Panc1 (cell line): ENCODE measurements around the gene SLC18B1. TPM values are rescaled to one million over a fixed set of nuclear protein-coding genes. Genes with fewer than 3 reads are reported as not detected.

Experiments used
- ATAC-seq: fragments of 200-7000 bp; cut with Tn5 transposase; 2 replicates; pipeline ENCODE4 v1.9.1; 2020; ENCODE audit warnings: mild to moderate bottlenecking, moderate library complexity
- BruUV-seq: library from RNA; stranded (reverse); fragments of 400-500 nt; replicated peaks from 2 replicates; lab custom pipeline; 2021; lab: Mats Ljungman, UMichigan
- CTCF ChIA-PET: fragments of 300-600 bp; sonication (Branson Sonifier 250); formaldehyde crosslinking; loops from one replicate; lab custom pipeline; 2022; ENCODE audit warnings: antibody characterized with exemption; lab: Charles Lee
- POLR2A ChIA-PET: fragments of 300-600 bp; sonication (Branson Sonifier 250); formaldehyde crosslinking; loops from one replicate; lab custom pipeline; 2022; ENCODE audit warnings: antibody characterized with exemption; lab: Charles Lee
- DNase-seq: peaks from one replicate; pipeline ENCODE4 v3.0.0-alpha.2; 2010; ENCODE audit warnings: low read depth, low spot score
- H3K27ac ChIP-seq: 2 replicates; pipeline ENCODE4 v1.5.1; 2011; ENCODE audit warnings: mild to moderate bottlenecking, low read length, inconsistent platforms
- H3K27me3 ChIP-seq: fragments of 200-500 bp; sonication (Bioruptor generic); 2 replicates; pipeline ENCODE4 v1.6.0; 2014; ENCODE audit warnings: low read length, inconsistent platforms; ENCODE audit not compliant: control insufficient read depth, insufficient read depth
- H3K36me3 ChIP-seq: fragments of 200-500 bp; sonication (Bioruptor generic); 2 replicates; pipeline ENCODE4 v1.5.1; 2014; ENCODE audit warnings: inconsistent platforms, mild to moderate bottlenecking, low read length, moderate library complexity; ENCODE audit not compliant: control insufficient read depth, insufficient read depth
- H3K4me1 ChIP-seq: 2 replicates; pipeline ENCODE4 v1.5.1; 2011; ENCODE audit warnings: inconsistent platforms, mild to moderate bottlenecking, low read length, moderate library complexity; ENCODE audit not compliant: control insufficient read depth, insufficient read depth
- H3K4me3 ChIP-seq, 2 experiments: 2 replicates each; pipeline ENCODE4 v1.5.1; 2011 to 2012; ENCODE audit warnings: low read depth in 2 of 2, low read length in 2 of 2, mild to moderate bottlenecking in 2 of 2, inconsistent platforms in 1 of 2, moderate library complexity in 1 of 2
- H3K9me3 ChIP-seq: fragments of 200-500 bp; sonication (Bioruptor generic); 2 replicates; pipeline ENCODE4 v1.5.1; 2014; ENCODE audit warnings: low read depth, mild to moderate bottlenecking, inconsistent platforms, low read length, moderate library complexity; ENCODE audit not compliant: control insufficient read depth, insufficient read depth
- CTCF ChIP-seq: fragments of 450-650 bp; IDR thresholded peaks from 2 replicates; pipeline ENCODE4 v1.5.1; 2017; ENCODE audit warnings: mild to moderate bottlenecking
- POLR2AphosphoS5 ChIP-seq: IDR thresholded peaks from 2 replicates; pipeline ENCODE4 v1.6.1; 2012; ENCODE audit warnings: mild to moderate bottlenecking, low read depth, low read length, moderate library complexity
- REST ChIP-seq, 2 experiments: IDR thresholded peaks; 2 replicates each; pipeline ENCODE4 v1.6.1; 2011 to 2012; ENCODE audit warnings: low read depth in 2 of 2, control low read depth in 1 of 2, low read length in 1 of 2, mild to moderate bottlenecking in 1 of 2, moderate library complexity in 1 of 2; ENCODE audit not compliant: insufficient read depth in 1 of 2
- SIN3A ChIP-seq: IDR thresholded peaks from 2 replicates; pipeline ENCODE4 v1.6.1; 2012; ENCODE audit warnings: low read depth, mild to moderate bottlenecking, low read length, moderate library complexity, borderline replicate concordance; ENCODE audit not compliant: insufficient read depth
- TCF7L2 ChIP-seq: IDR thresholded peaks from 2 replicates; pipeline ENCODE4 v1.6.1; 2011; ENCODE audit warnings: mild to moderate bottlenecking, low read depth, low read length, inconsistent platforms
- in situ Hi-C: cut with HindIII; loops from 2 replicates; pipeline ENCODE4 v1.10.0; 2016; ENCODE audit warnings: low sequenced_read_pairs, low pct_unique_long_range_greater_than_20kb
- intact Hi-C: fragments of 100-400 bp; cut with micrococcal nuclease; formaldehyde crosslinking; loops from one replicate; pipeline ENCODE4 v1.10.0; 2022; ENCODE audit not compliant: unreplicated experiment
- total RNA-seq: library from RNA; stranded (reverse); gene quantifications from one replicate; pipeline ENCODE4 v1.2.1, GENCODE V29; 2021; ENCODE audit not compliant: unreplicated experiment

The SLC18B1 gene
- total RNA-seq, 1 experiment from 2014 or later, result 0.67 TPM

- Histone ChIP-seq H3K27ac (no peak overlapping the region), H3K27me3 (no peaks in the 10 kb centered on the region), H3K9me3 (no peaks in the 10 kb centered on the region), H3K36me3 (no peaks in the 10 kb centered on the region), H3K4me3 (no peak overlapping the region), H3K4me1 (no peaks in the 10 kb centered on the region)
- POLR2A ChIA-PET, result no interaction called here
- DNase-seq, result no peak
- in situ Hi-C loops, result no loop called here
- intact Hi-C loops, result no loop called here
- CTCF ChIA-PET, result no interaction called here
- TF ChIP-seq CTCF (no peak), TCF7L2 (no peak), POLR2AphosphoS5 (no peak), SIN3A (no peak), REST (IDR thresholded peaks at IDR 0.05; ENCODE audit: insufficient read depth in 1 of 2, low read depth in 2 of 2, low read length in 1 of 2) (no peak)
- BruUV-seq, result no TSS peak
- no peak for ATAC-seq
Measured at GRCh38 chr6:132792510-132792909, 5.9 kb downstream of the SLC18B1 start.

GRCh38 chr6:132790450-132790849 lies 8.0 kb downstream of the SLC18B1 start:
- H3K9me3 ChIP-seq, result no peaks in the 10 kb centered on the region
- ChIA-PET POLR2A (no interaction called here), CTCF (no interaction called here)
- in situ Hi-C loops (no loop called here), intact Hi-C loops (no loop called here)
- DNase-seq (no peak), ATAC-seq (no peak)
- no peaks in the 10 kb centered on the region for H3K27me3 ChIP-seq
- no peaks in the 10 kb centered on the region for H3K4me1 ChIP-seq
- H3K4me3 ChIP-seq, result no peak overlapping the region
- H3K36me3 ChIP-seq, result no peaks in the 10 kb centered on the region
- no TSS peak for BruUV-seq
- no peak overlapping the region for H3K27ac ChIP-seq
- TF ChIP-seq POLR2AphosphoS5, result no peak
- no peak for TF ChIP-seq SIN3A
- TF ChIP-seq TCF7L2, result no peak
- TF ChIP-seq CTCF, result no peak
- TF ChIP-seq REST (IDR thresholded peaks at IDR 0.05; ENCODE audit: insufficient read depth in 1 of 2, low read depth in 2 of 2, low read length in 1 of 2), result no peak
